NT2/D1 (cell line): Measurements from ENCODE around the gene HSPB3.

ENCODE experiments used
- YY1 ChIP-seq: IDR thresholded peaks from 2 replicates; pipeline ENCODE4 v1.6.1; 2011; ENCODE audit not compliant: insufficient read length, insufficient read depth
- ZNF274 ChIP-seq: IDR thresholded peaks from 2 replicates; pipeline ENCODE4 v1.6.1; 2011; ENCODE audit warnings: mild to moderate bottlenecking, low read depth, low read length

DNA sequence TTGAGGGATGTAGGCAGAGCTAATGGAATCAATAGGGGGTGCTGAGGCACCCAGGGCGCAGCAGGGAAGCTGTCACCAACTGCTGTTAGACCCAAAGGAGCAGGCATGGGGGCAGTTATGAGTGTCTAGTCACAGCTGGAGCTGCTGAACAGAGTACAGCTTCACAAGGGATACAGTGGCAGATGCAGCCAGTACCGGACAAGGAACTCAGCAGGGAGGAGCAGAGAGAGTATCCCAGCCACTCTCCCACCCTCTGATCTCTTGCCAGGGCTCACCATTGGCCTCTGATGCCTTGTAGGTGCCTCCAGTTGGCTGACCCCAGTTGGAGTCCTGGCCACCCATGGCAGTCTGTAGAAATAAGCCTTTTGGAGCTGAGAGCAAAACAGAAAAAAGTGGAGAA lies 42.6 kb upstream of the HSPB3 start:
- TF ChIP-seq ZNF274, result no peak
- no peak for TF ChIP-seq YY1
